SU-DHL-6 (cell line): Measurements from ENCODE around the gene ZIC4.

Source experiments
- H2AFZ ChIP-seq: fragments of 200-600 bp; sonication (generic); 2 replicates; pipeline ENCODE4 v1.6.1; 2014; ENCODE audit warnings: low read depth, mild to moderate bottlenecking, moderate library complexity, mixed read lengths, antibody characterized with exemption, low read length; ENCODE audit not compliant: severe bottlenecking
- H3F3A ChIP-seq: fragments of 200-600 bp; shearing (Covaris generic); 2 replicates; pipeline ENCODE4 v1.6.0; 2016; ENCODE audit warnings: antibody characterized with exemption, mild to moderate bottlenecking; ENCODE audit not compliant: insufficient read depth
- H3K27ac ChIP-seq: fragments of 200-600 bp; sonication (generic); 2 replicates; pipeline ENCODE4 v1.5.1; 2016; ENCODE audit warnings: low read depth, mild to moderate bottlenecking, low read length, moderate library complexity, mixed read lengths
- H3K27me3 ChIP-seq: fragments of 200-600 bp; sonication (generic), shearing (Covaris generic); 2 replicates; pipeline ENCODE4 v1.6.0; 2014; ENCODE audit warnings: mild to moderate bottlenecking, low read length
- H3K36me3 ChIP-seq: fragments of 200-600 bp; sonication (generic); 2 replicates; pipeline ENCODE4 v1.6.1; 2014; ENCODE audit warnings: mild to moderate bottlenecking, low read length, mixed read lengths
- H3K4me2 ChIP-seq: fragments of 300-600, 200-600 bp; shearing (Covaris generic), sonication (generic); 2 replicates; pipeline ENCODE4 v1.6.0; 2014; ENCODE audit warnings: low read length, low read depth, mild to moderate bottlenecking; ENCODE audit not compliant: poor library complexity, severe bottlenecking
- H3K4me3 ChIP-seq: fragments of 200-600 bp; sonication (generic); 2 replicates; pipeline ENCODE4 v1.5.1; 2014; ENCODE audit warnings: antibody characterized with exemption, low read length, mild to moderate bottlenecking, mixed read lengths; ENCODE audit not compliant: insufficient read depth, poor library complexity, severe bottlenecking
- H3K79me2 ChIP-seq: fragments of 200-600 bp; sonication (generic); 2 replicates; pipeline ENCODE4 v1.6.1; 2014; ENCODE audit warnings: mild to moderate bottlenecking, low read length, moderate library complexity; ENCODE audit not compliant: insufficient read depth
- H3K9ac ChIP-seq: fragments of 200-600 bp; sonication (generic); 2 replicates; pipeline ENCODE4 v1.7.0; 2014; ENCODE audit warnings: mild to moderate bottlenecking, low read length
- H3K9me2 ChIP-seq: fragments of 200-600 bp; sonication (generic); replicated peaks from 2 replicates; pipeline ENCODE4 v1.6.1; 2014; ENCODE audit warnings: low read length; ENCODE audit not compliant: insufficient read depth
- H3K9me3 ChIP-seq: fragments of 200-600 bp; sonication (generic); 2 replicates; pipeline ENCODE4 v1.6.1; 2014; ENCODE audit warnings: low read length, mixed read lengths; ENCODE audit not compliant: insufficient read depth
- H4K20me1 ChIP-seq: fragments of 200-600 bp; sonication (generic); 2 replicates; pipeline ENCODE4 v1.6.1; 2014; ENCODE audit warnings: low read depth, mild to moderate bottlenecking, antibody characterized with exemption, low read length, moderate library complexity, mixed read lengths
- EZH2phosphoT487 ChIP-seq: fragments of 200-600 bp; sonication (generic), shearing (Covaris generic); conservative IDR thresholded peaks from 2 replicates; pipeline ENCODE4 v1.6.1; 2018; ENCODE audit warnings: mild to moderate bottlenecking, antibody characterized with exemption, low read length, moderate library complexity, mixed read lengths
- TF ChIP-seq, protein P1 (sequence below): fragments of 200-600 bp; sonication (generic); IDR thresholded peaks from one replicate; pipeline ENCODE4 v1.5.1; 2017; ENCODE audit warnings: antibody characterized with exemption, mild to moderate bottlenecking, low read length, moderate library complexity; ENCODE audit not compliant: insufficient read depth, poor library complexity, severe bottlenecking

Gene ZIC4

DNA sequence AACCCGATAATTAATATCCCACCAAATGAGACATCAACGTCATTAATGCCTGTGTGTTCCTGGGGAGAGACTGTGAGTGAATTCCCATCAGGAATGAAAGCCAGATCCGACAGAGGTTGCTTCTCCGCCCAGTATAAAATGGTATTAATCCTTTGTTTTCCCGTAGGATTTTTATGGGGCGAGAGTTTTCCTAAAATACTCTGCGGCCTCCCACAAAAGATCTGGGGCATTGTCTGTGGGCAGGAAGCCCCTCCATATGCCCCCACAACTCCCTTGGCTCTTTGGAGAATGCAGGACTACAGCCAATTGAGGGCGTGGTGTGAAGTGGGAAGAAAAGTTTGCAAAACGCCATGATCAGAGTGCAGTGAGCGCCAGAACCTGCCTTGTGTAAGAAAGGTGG is 26.7 kb downstream of the ZIC4 start:
- H3K27me3 ChIP-seq: no peaks in the 10 kb centered on the region
- no peak overlapping the region for H2AFZ ChIP-seq
- no peaks in the 10 kb centered on the region for H3F3A ChIP-seq
- no peaks in the 10 kb centered on the region for H3K9me3 ChIP-seq
- no peak overlapping the region for H3K4me2 ChIP-seq
- no peaks in the 10 kb centered on the region for H4K20me1 ChIP-seq
- no peak overlapping the region for H3K27ac ChIP-seq
- no peak overlapping the region for H3K4me3 ChIP-seq
- TF ChIP-seq, protein P1, sequence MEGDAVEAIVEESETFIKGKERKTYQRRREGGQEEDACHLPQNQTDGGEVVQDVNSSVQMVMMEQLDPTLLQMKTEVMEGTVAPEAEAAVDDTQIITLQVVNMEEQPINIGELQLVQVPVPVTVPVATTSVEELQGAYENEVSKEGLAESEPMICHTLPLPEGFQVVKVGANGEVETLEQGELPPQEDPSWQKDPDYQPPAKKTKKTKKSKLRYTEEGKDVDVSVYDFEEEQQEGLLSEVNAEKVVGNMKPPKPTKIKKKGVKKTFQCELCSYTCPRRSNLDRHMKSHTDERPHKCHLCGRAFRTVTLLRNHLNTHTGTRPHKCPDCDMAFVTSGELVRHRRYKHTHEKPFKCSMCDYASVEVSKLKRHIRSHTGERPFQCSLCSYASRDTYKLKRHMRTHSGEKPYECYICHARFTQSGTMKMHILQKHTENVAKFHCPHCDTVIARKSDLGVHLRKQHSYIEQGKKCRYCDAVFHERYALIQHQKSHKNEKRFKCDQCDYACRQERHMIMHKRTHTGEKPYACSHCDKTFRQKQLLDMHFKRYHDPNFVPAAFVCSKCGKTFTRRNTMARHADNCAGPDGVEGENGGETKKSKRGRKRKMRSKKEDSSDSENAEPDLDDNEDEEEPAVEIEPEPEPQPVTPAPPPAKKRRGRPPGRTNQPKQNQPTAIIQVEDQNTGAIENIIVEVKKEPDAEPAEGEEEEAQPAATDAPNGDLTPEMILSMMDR: no peak
- no peak for TF ChIP-seq EZH2phosphoT487
- H3K9ac ChIP-seq: no peak overlapping the region
- no peaks in the 10 kb centered on the region for H3K9me2 ChIP-seq
- no peaks in the 10 kb centered on the region for H3K79me2 ChIP-seq
- H3K36me3 ChIP-seq: no peaks in the 10 kb centered on the region

DNA sequence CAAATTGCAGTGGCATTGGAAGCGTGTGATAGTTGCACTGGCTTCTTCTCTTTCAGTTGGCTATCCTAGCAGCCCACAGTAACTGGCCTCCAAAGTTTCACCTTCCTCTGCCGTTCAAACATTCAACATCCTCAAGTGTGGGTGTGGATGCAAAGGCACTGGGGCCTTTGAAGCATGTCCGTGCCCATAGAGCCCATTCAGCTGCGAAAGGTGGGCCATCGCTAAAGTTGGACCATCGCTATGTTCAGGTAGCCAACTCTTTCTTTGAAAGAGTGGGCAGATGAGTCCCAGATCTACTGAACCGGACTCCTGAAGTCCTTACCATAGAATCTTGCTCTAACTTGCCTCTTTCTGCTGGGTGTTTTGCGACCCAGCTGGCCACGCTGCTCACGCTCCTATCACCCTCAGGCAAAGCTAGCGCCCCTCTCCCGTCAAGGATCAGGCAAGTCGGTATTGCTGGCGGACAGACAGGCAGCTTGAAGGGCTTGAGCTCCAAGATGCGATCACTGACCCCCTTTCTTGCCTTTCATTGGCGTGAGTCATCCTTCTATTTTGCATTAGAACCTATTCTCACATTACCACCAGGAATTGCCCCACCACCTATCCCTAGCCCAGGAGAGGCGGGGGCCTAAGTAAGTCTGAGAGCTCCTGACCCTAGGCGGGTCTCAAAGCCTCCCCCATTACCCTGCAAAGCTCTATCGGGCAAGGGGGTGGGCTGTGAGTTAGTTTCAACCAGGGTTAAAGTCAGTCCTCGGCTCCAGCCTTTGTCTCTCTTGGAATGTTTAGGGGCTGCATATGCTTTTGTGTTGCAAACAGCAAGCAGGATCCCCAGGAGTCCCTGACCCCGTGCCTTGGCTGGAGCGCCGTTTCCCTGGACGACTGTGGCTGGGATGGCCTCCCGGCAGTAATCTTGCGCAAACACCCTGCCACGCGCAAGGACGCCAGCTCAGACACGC is 28.7 kb downstream of the ZIC4 start:
- Histone ChIP-seq H3K4me2 (no peak overlapping the region), H3K9me2 (no peaks in the 10 kb centered on the region), H3K27ac (no peak overlapping the region), H2AFZ (no peak overlapping the region), H3K27me3 (no peaks in the 10 kb centered on the region), H3K9ac (no peak overlapping the region), H3K4me3 (no peak overlapping the region), H3K9me3 (no peaks in the 10 kb centered on the region), H3K79me2 (no peaks in the 10 kb centered on the region), H3K36me3 (no peaks in the 10 kb centered on the region), H3F3A (no peaks in the 10 kb centered on the region), H4K20me1 (no peaks in the 10 kb centered on the region)
- TF ChIP-seq EZH2phosphoT487: no peak
- TF ChIP-seq, protein P1: no peak

DNA sequence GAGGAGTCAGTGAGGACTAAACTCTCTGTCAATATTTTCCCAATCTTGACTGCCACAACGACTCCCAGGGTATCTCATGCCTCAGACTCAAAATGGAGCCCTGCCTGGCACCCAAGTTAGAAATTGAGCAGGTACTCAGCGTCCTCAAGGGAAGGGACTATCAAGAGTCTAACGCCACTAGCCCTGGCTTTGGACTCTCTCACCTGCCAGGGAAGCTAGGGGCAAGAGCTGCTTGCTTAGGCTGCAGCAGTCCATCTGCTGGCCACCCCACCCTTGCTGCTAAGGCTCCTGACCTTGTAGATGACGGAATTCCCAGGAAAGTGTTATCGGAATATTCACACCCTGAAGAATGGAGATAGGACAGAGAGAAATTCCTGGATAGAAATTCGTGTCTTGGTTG is 33.0 kb downstream of the ZIC4 start:
- H4K20me1 ChIP-seq: no peaks in the 10 kb centered on the region
- no peaks in the 10 kb centered on the region for H3K9me3 ChIP-seq
- H3K27me3 ChIP-seq: no peaks in the 10 kb centered on the region

More for the DNA sequence above, 33.0 kb downstream of the ZIC4 start:
- no peaks in the 10 kb centered on the region for H3K9me2 ChIP-seq
- H3K4me3 ChIP-seq: no peak overlapping the region
- H3K27ac ChIP-seq: no peak overlapping the region
- H2AFZ ChIP-seq: no peak overlapping the region
- no peak overlapping the region for H3K4me2 ChIP-seq
- no peak overlapping the region for H3K9ac ChIP-seq
- H3K36me3 ChIP-seq: no peaks in the 10 kb centered on the region
- TF ChIP-seq, protein P1: no peak
- no peak for TF ChIP-seq EZH2phosphoT487
- no peaks in the 10 kb centered on the region for H3K79me2 ChIP-seq
- H3F3A ChIP-seq: no peaks in the 10 kb centered on the region
